Hepatocyte (in vitro differentiated cells): ENCODE data around the gene ALPK1. TPM values are rescaled to one million over a fixed set of nuclear protein-coding genes. Genes with fewer than 3 reads are reported as not detected.

Experiments used
- DNase-seq: peaks from one replicate; pipeline ENCODE4 v3.0.0-alpha.2; 2016; ENCODE audit warnings: low spot score
- H2AFZ ChIP-seq: fragments of 200-600 bp; sonication (generic); 2 replicates; pipeline ENCODE4 v1.6.0; 2016; ENCODE audit warnings: antibody characterized with exemption, mild to moderate bottlenecking
- H3K27ac ChIP-seq: fragments of 200-600 bp; sonication (generic); 2 replicates; pipeline ENCODE4 v1.5.1; 2016; ENCODE audit warnings: mild to moderate bottlenecking
- H3K27me3 ChIP-seq: fragments of 200-600 bp; sonication (generic); 2 replicates; pipeline ENCODE4 v1.6.1; 2016
- H3K36me3 ChIP-seq: fragments of 200-600 bp; sonication (generic); replicated peaks from 2 replicates; pipeline ENCODE4 v1.5.1; 2016; ENCODE audit warnings: low read depth; ENCODE audit not compliant: insufficient read depth
- H3K4me1 ChIP-seq: fragments of 200-600 bp; sonication (generic); 2 replicates; pipeline ENCODE4 v1.5.1; 2016; ENCODE audit warnings: mild to moderate bottlenecking, moderate library complexity; ENCODE audit not compliant: insufficient read depth
- H3K4me2 ChIP-seq: fragments of 200-600 bp; sonication (generic); 2 replicates; pipeline ENCODE4 v1.6.0; 2016
- H3K4me3 ChIP-seq: fragments of 200-600 bp; sonication (generic); 2 replicates; pipeline ENCODE4 v1.5.1; 2016; ENCODE audit warnings: mild to moderate bottlenecking
- H3K79me2 ChIP-seq: fragments of 200-600 bp; sonication (generic); 2 replicates; pipeline ENCODE4 v1.6.0; 2017; ENCODE audit warnings: mild to moderate bottlenecking
- H3K9me2 ChIP-seq: fragments of 200-600 bp; sonication (generic); replicated peaks from 2 replicates; pipeline ENCODE4 v1.6.0; 2017; ENCODE audit warnings: mild to moderate bottlenecking; ENCODE audit not compliant: insufficient read depth
- H3K9me3 ChIP-seq: fragments of 200-600 bp; sonication (generic); 2 replicates; pipeline ENCODE4 v1.5.1; 2016; ENCODE audit warnings: low read depth, mild to moderate bottlenecking
- H4K20me1 ChIP-seq: fragments of 200-600 bp; sonication (generic); 2 replicates; pipeline ENCODE4 v1.6.0; 2016; ENCODE audit warnings: mild to moderate bottlenecking; ENCODE audit not compliant: insufficient read depth, poor library complexity, severe bottlenecking
- CTCF ChIP-seq: fragments of 200-600 bp; sonication (generic); IDR thresholded peaks from 2 replicates; pipeline ENCODE4 v1.5.1; 2016; ENCODE audit warnings: antibody characterized with exemption, mild to moderate bottlenecking; ENCODE audit not compliant: poor library complexity
- EZH2 ChIP-seq: fragments of 200-600 bp; sonication (generic); IDR thresholded peaks from 2 replicates; pipeline ENCODE4 v1.6.1; 2016; ENCODE audit warnings: antibody characterized with exemption, mild to moderate bottlenecking, borderline replicate concordance
- EZH2phosphoT487 ChIP-seq: fragments of 200-600 bp; sonication (generic); IDR thresholded peaks from one replicate; pipeline ENCODE4 v1.6.1; 2018; ENCODE audit warnings: antibody characterized with exemption, mild to moderate bottlenecking, low read depth, moderate library complexity; ENCODE audit not compliant: unreplicated experiment, severe bottlenecking
- WGBS: methylation state at CpG from one replicate; pipeline ENCODE4 v1.1.6; 2016; ENCODE audit warnings: low lambda C conversion rate; ENCODE audit errors: missing lambda C conversion rate; 5-methylcytosine and 5-hydroxymethylcytosine counted together
- polyA plus RNA-seq: library from polyadenylated mRNA; unstranded; fragments of >200 nt; fragmentation: Nextera tagmentation; extraction: Ambion mirVana; gene quantifications from 2 replicates; pipeline ENCODE4 v1.2.1, GENCODE V29; 2016
- total RNA-seq: library from RNA; depleted of rRNA; stranded (reverse); fragments of >200 nt; gene quantifications from 2 replicates; pipeline ENCODE4 v1.2.3, GENCODE V29; 2014

The ALPK1 gene
- total and polyA plus RNA-seq, 2 experiments from 2014 or later: 7.1 to 16.6 TPM

- peak overlapping the region; percentile 65 for H3K4me2 ChIP-seq
These were observed 82.1 kb downstream of the ALPK1 start for GRCh38 chr4:112379306-112379705.

GRCh38 chr4:112381996-112382692 is 85.0 kb downstream of the ALPK1 start:
- Histone ChIP-seq H4K20me1 (no peaks in the 10 kb centered on the region), H3K9me3 (no peaks in the 10 kb centered on the region), H2AFZ (no peak overlapping the region), H3K27me3 (peaks cover 14% of the 10 kb centered on the region), H3K4me1 (no peaks in the 10 kb centered on the region), H3K36me3 (no peaks in the 10 kb centered on the region), H3K4me2 (no peak overlapping the region), H3K79me2 (no peaks in the 10 kb centered on the region), H3K27ac (no peak overlapping the region), H3K4me3 (no peak overlapping the region), H3K9me2 (no peaks in the 10 kb centered on the region)
- TF ChIP-seq EZH2: no peak
- TF ChIP-seq EZH2phosphoT487: no peak
- no peak for TF ChIP-seq CTCF
- no peak for DNase-seq
- WGBS: 76% methylated on average over 6 of the region's 6 CpGs

More at GRCh38 chr4:112379306-112379705, 82.1 kb downstream of the ALPK1 start:
- 7% methylated on average over 26 of the region's 26 CpGs for WGBS
- no peak overlapping the region for H3K27ac ChIP-seq
- H3K79me2 ChIP-seq: no peaks in the 10 kb centered on the region
- H2AFZ ChIP-seq: peak overlapping the region; percentile 21
- no peaks in the 10 kb centered on the region for H3K4me1 ChIP-seq
- H4K20me1 ChIP-seq: no peaks in the 10 kb centered on the region
- H3K9me2 ChIP-seq: no peaks in the 10 kb centered on the region
- no peaks in the 10 kb centered on the region for H3K9me3 ChIP-seq
- peak; percentile 33 for DNase-seq
- TF ChIP-seq EZH2: no peak
- TF ChIP-seq CTCF: no peak
- no peak for TF ChIP-seq EZH2phosphoT487
- no peaks in the 10 kb centered on the region for H3K36me3 ChIP-seq
- H3K27me3 ChIP-seq: peaks cover 14% of the 10 kb centered on the region
- peak overlapping the region; percentile 20 for H3K4me3 ChIP-seq

GRCh38 chr4:112386071-112386470 is 88.9 kb downstream of the ALPK1 start:
- Histone ChIP-seq H3K27ac (no peak overlapping the region), H2AFZ (no peak overlapping the region), H3K9me3 (no peaks in the 10 kb centered on the region), H3K79me2 (no peaks in the 10 kb centered on the region), H3K4me1 (no peaks in the 10 kb centered on the region), H4K20me1 (no peaks in the 10 kb centered on the region), H3K4me3 (no peak overlapping the region), H3K27me3 (no peaks in the 10 kb centered on the region), H3K9me2 (no peaks in the 10 kb centered on the region), H3K36me3 (no peaks in the 10 kb centered on the region), H3K4me2 (no peak overlapping the region)
- TF ChIP-seq EZH2: no peak
- no peak for TF ChIP-seq EZH2phosphoT487
- TF ChIP-seq CTCF: no peak
- DNase-seq: no peak
- 90% methylated on average over 4 of the region's 4 CpGs for WGBS

GRCh38 chr4:112402098-112402497 is 104.9 kb downstream of the ALPK1 start:
- Histone ChIP-seq H3K9me3 (no peaks in the 10 kb centered on the region), H4K20me1 (no peaks in the 10 kb centered on the region), H3K9me2 (no peaks in the 10 kb centered on the region), H3K27me3 (no peaks in the 10 kb centered on the region), H2AFZ (no peak overlapping the region), H3K27ac (no peak overlapping the region), H3K4me2 (no peak overlapping the region), H3K36me3 (no peaks in the 10 kb centered on the region), H3K79me2 (no peaks in the 10 kb centered on the region), H3K4me1 (no peaks in the 10 kb centered on the region), H3K4me3 (no peak overlapping the region)
- no peak for TF ChIP-seq EZH2phosphoT487
- TF ChIP-seq CTCF: no peak
- TF ChIP-seq EZH2: no peak
- WGBS: 86% methylated on average over 4 of the region's 4 CpGs
- no peak for DNase-seq
